H1 (cell line): ENCODE data around the gene ACMSD.

ENCODE experiments used
- CREB1 ChIP-seq: IDR thresholded peaks from 2 replicates; pipeline ENCODE4 v1.6.1; 2012; ENCODE audit warnings: inconsistent platforms
- EP300 ChIP-seq, 2 experiments: IDR thresholded peaks; 1 replicate in 1 of 2; 2 replicates in 1 of 2; pipeline ENCODE4 v1.6.1; 2011 to 2012; ENCODE audit warnings: low read depth in 2 of 2, low read length in 2 of 2, mild to moderate bottlenecking in 2 of 2, borderline replicate concordance in 1 of 2, inconsistent platforms in 1 of 2, moderate library complexity in 1 of 2
- GTF2F1 ChIP-seq: IDR thresholded peaks from 2 replicates; pipeline ENCODE4 v1.6.1; 2012; ENCODE audit warnings: low read depth, low read length, improper control_type of control experiment, borderline replicate concordance
- POLR2A ChIP-seq, 2 experiments: IDR thresholded peaks; 1 replicate in 1 of 2; 2 replicates in 1 of 2; pipeline ENCODE4 v1.6.1; 2011; ENCODE audit warnings: low read depth in 2 of 2, low read length in 2 of 2, mild to moderate bottlenecking in 2 of 2; ENCODE audit errors: control extremely low read depth in 1 of 2
- POLR2AphosphoS5 ChIP-seq: IDR thresholded peaks from 2 replicates; pipeline ENCODE4 v1.6.1; 2011; ENCODE audit warnings: low read depth, low read length
- RFX5 ChIP-seq: IDR thresholded peaks from 2 replicates; pipeline ENCODE4 v1.6.1; 2011; ENCODE audit warnings: low read depth, low read length, improper control_type of control experiment, borderline replicate concordance
- SIN3A ChIP-seq, 2 experiments: IDR thresholded peaks in 1 of 2; conservative IDR thresholded peaks in 1 of 2; 2 replicates each; pipeline ENCODE4 v1.6.1; 2011 to 2012; ENCODE audit warnings: low read length in 2 of 2, improper control_type of control experiment in 1 of 2, low read depth in 1 of 2, mild to moderate bottlenecking in 1 of 2
- TAF1 ChIP-seq: IDR thresholded peaks from 2 replicates; pipeline ENCODE4 v1.6.1; 2011; ENCODE audit warnings: mild to moderate bottlenecking, low read depth, low read length
- TF ChIP-seq, protein P1 (sequence below), 3 experiments: IDR thresholded peaks; 1 replicate in 2 of 3; 2 replicates in 1 of 3; pipeline versions ENCODE4 v1.5.1 to v1.6.1; 2011; ENCODE audit warnings: low read length in 3 of 3, mild to moderate bottlenecking in 3 of 3, inconsistent platforms in 2 of 3, low read depth in 1 of 3, moderate library complexity in 1 of 3; ENCODE audit not compliant: insufficient read depth in 1 of 3; ENCODE audit errors: control extremely low read depth in 1 of 3

DNA sequence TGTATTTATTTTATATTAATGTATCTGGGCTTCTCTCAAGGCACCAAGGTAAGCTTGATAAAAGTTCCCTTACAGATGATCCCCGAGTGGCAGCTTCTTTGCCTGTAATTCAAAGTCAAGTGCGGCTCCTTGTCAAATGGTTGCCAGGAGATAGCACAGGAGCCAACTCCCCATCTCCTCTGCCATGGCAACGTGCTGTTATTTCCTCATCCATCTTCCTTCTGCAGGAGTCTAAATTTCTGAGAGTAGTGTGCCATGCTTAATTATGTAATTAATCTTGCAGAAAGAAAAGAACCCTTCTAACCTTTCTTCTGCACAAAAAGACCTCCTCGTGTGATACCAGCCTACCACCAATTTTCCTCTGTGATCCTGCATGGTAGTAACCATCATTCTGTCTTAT lies 46.2 kb upstream of the ACMSD start:
- no peak for TF ChIP-seq POLR2A (IDR thresholded peaks at IDR 0.05; ENCODE audit: control extremely low read depth in 1 of 2, low read depth in 2 of 2, low read length in 2 of 2)
- no peak for TF ChIP-seq GTF2F1
- TF ChIP-seq, protein P1, sequence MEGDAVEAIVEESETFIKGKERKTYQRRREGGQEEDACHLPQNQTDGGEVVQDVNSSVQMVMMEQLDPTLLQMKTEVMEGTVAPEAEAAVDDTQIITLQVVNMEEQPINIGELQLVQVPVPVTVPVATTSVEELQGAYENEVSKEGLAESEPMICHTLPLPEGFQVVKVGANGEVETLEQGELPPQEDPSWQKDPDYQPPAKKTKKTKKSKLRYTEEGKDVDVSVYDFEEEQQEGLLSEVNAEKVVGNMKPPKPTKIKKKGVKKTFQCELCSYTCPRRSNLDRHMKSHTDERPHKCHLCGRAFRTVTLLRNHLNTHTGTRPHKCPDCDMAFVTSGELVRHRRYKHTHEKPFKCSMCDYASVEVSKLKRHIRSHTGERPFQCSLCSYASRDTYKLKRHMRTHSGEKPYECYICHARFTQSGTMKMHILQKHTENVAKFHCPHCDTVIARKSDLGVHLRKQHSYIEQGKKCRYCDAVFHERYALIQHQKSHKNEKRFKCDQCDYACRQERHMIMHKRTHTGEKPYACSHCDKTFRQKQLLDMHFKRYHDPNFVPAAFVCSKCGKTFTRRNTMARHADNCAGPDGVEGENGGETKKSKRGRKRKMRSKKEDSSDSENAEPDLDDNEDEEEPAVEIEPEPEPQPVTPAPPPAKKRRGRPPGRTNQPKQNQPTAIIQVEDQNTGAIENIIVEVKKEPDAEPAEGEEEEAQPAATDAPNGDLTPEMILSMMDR (IDR thresholded peaks at IDR 0.05; ENCODE audit: control extremely low read depth in 1 of 3, insufficient read depth in 1 of 3, low read depth in 1 of 3, low read length in 3 of 3): no peak
- TF ChIP-seq CREB1: no peak
- TF ChIP-seq TAF1: no peak
- no peak for TF ChIP-seq EP300 (IDR thresholded peaks at IDR 0.05; ENCODE audit: borderline replicate concordance in 1 of 2, low read depth in 2 of 2, low read length in 2 of 2)
- TF ChIP-seq SIN3A (conservative IDR thresholded peaks at IDR 0.05 in 1 of 2, IDR thresholded peaks at IDR 0.05 in 1 of 2; ENCODE audit: low read depth in 1 of 2, low read length in 2 of 2): no peak
- no peak for TF ChIP-seq POLR2AphosphoS5
- no peak for TF ChIP-seq RFX5
